HG02884 (cell line): ENCODE measurements around the gene TSC22D3.

Source experiments
- ATAC-seq: cut with Tn5 transposase; IDR thresholded peaks from one replicate; pipeline ENCODE4 v1.9.1; 2021; ENCODE audit warnings: mild to moderate bottlenecking, moderate library complexity; ENCODE audit not compliant: unreplicated experiment

TSC22D3 gene

GRCh38 chrX:107760304-107761077, 15.1 kb downstream of the TSC22D3 start:
- no peak for ATAC-seq

- ATAC-seq = no peak
Observed at GRCh38 chrX:107758231-107758766, 17.3 kb downstream of the TSC22D3 start.

- no peak for ATAC-seq
Observed at GRCh38 chrX:107755721-107756120, 19.9 kb downstream of the TSC22D3 start.

GRCh38 chrX:107753187-107753586, 22.4 kb downstream of the TSC22D3 start:
- ATAC-seq = no peak

- no peak for ATAC-seq
Observed at GRCh38 chrX:107752714-107753113, 22.9 kb downstream of the TSC22D3 start.

GRCh38 chrX:107752043-107752442, 23.5 kb downstream of the TSC22D3 start:
- no peak for ATAC-seq

- no peak for ATAC-seq
Observed at GRCh38 chrX:107750861-107751445, 24.6 kb downstream of the TSC22D3 start.

- ATAC-seq = no peak
Observed at GRCh38 chrX:107750263-107750662, 25.3 kb downstream of the TSC22D3 start.

GRCh38 chrX:107748506-107748905, 27.1 kb downstream of the TSC22D3 start:
- ATAC-seq = no peak

- no peak for ATAC-seq
Observed at GRCh38 chrX:107747596-107748161, 27.9 kb downstream of the TSC22D3 start.

- ATAC-seq = no peak
Observed at GRCh38 chrX:107744868-107745267, 30.7 kb downstream of the TSC22D3 start.

- ATAC-seq = no peak
Observed at GRCh38 chrX:107743995-107744394, 31.6 kb downstream of the TSC22D3 start.

GRCh38 chrX:107742700-107743191, 32.8 kb downstream of the TSC22D3 start:
- no peak for ATAC-seq

GRCh38 chrX:107741404-107741790, 34.2 kb downstream of the TSC22D3 start:
- ATAC-seq = peak; percentile 16

GRCh38 chrX:107739541-107739940, 36.0 kb downstream of the TSC22D3 start:
- ATAC-seq = no peak

GRCh38 chrX:107738768-107739167, 36.8 kb downstream of the TSC22D3 start:
- ATAC-seq = no peak

- ATAC-seq = no peak
Observed at GRCh38 chrX:107738272-107738671, 37.3 kb downstream of the TSC22D3 start.

GRCh38 chrX:107736781-107737531, 38.6 kb downstream of the TSC22D3 start:
- ATAC-seq = no peak

GRCh38 chrX:107734646-107735045, 40.9 kb downstream of the TSC22D3 start:
- ATAC-seq = no peak

GRCh38 chrX:107733686-107734085, 41.9 kb downstream of the TSC22D3 start:
- ATAC-seq = no peak
